Subcutaneous abdominal adipose tissue (tissue), 5 donors: ENCODE data around the gene OR2A2.
"Not testable (repeated sequence)": the region's sequence is repeated elsewhere in the genome, so short reads cannot be mapped to it uniquely, and the experiment has no call there.

Experiments
- H3K27ac ChIP-seq: one replicate; pipeline ENCODE4 v1.7.0; 2013; ENCODE audit warnings: low read depth, mild to moderate bottlenecking, inconsistent platforms, low read length, moderate library complexity
- H3K27me3 ChIP-seq, 5 donors: one replicate each; pipeline ENCODE4 v1.7.0; 2013; ENCODE audit warnings: low read length in 5 of 5, inconsistent platforms in 1 of 5; ENCODE audit not compliant: control insufficient read depth in 5 of 5, insufficient read depth in 4 of 5
- H3K36me3 ChIP-seq, 5 donors: one replicate each; pipeline ENCODE4 v1.7.0; 2013; ENCODE audit warnings: low read length in 5 of 5; ENCODE audit not compliant: control insufficient read depth in 5 of 5, insufficient read depth in 5 of 5
- H3K4me1 ChIP-seq, 5 donors: one replicate each; pipeline ENCODE4 v1.7.0; 2013; ENCODE audit warnings: low read length in 5 of 5, mild to moderate bottlenecking in 3 of 5, moderate library complexity in 1 of 5; ENCODE audit not compliant: control insufficient read depth in 5 of 5, insufficient read depth in 5 of 5
- H3K4me3 ChIP-seq, 5 donors: one replicate each; pipeline ENCODE4 v1.7.0; 2013; ENCODE audit warnings: low read length in 5 of 5, low read depth in 1 of 5
- H3K9ac ChIP-seq, 5 donors: one replicate each; pipeline ENCODE4 v1.7.0; 2013; ENCODE audit warnings: low read length in 5 of 5, mild to moderate bottlenecking in 4 of 5, moderate library complexity in 3 of 5
- H3K9me3 ChIP-seq, 5 donors: one replicate each; pipeline ENCODE4 v1.7.0; 2013; ENCODE audit warnings: low read length in 5 of 5; ENCODE audit not compliant: control insufficient read depth in 5 of 5
- donor health status: healthy.
- donor health status: healthy.
- donor health status: healthy.
- donor health status: healthy.
- donor health status: healthy.

The OR2A2 gene

DNA sequence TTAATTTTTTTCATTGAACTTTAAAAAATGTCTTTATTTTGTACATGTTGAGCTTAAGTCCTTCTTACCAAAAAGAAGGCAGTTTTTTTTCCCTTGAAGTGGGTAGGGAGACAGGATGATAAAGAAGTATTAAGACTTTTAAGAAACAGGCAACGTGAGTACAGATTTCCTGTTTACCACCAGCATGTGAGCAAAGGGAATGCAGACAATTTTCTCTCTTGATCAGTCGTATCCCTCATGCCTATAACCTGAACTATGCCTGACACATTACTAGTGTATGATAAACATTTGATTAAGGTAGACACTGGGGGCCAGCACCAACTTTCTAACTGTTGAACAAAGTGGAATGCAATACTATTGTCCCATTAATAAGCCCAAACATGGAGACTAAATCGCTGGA is 8.8 kb upstream of the OR2A2 start:
- Histone ChIP-seq H3K4me1 (no peaks in the 10 kb centered on the region), H3K36me3 (no peaks in the 10 kb centered on the region), H3K4me3 (no peak overlapping the region), H3K27me3 (no peaks in the 10 kb centered on the region), H3K9ac (no peak overlapping the region), H3K27ac (no peak overlapping the region), H3K9me3 (no peaks in the 10 kb centered on the region)

GRCh38 chr7:144102041-144102440 is 7.3 kb upstream of the OR2A2 start:
- Histone ChIP-seq H3K36me3 (no peaks in the 10 kb centered on the region), H3K27ac (no peak overlapping the region), H3K9ac (no peak overlapping the region), H3K4me1 (no peaks in the 10 kb centered on the region), H3K27me3 (no peaks in the 10 kb centered on the region), H3K9me3 (no peaks in the 10 kb centered on the region), H3K4me3 (no peak overlapping the region)

DNA sequence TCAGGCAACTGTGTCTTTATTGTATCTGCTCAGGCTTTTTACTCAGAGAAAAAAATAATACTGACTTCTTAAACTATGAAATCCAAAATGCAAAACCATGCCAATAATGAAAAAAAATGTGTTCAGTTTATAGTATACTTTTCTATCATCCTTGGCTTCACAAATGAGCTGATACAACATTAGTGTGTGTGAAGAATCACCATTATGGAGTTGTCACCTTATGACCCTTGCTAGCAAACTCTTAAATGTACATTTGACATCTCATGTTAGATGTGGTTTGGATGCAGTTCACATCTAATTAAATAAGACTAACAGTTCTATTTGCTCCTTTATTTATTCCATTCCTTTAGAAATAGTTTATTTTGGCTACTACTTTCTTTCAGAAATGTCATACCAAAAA is 4.2 kb upstream of the OR2A2 start:
- H3K9me3 ChIP-seq, result no peaks in the 10 kb centered on the region
- H3K4me3 ChIP-seq, result no peak overlapping the region
- no peaks in the 10 kb centered on the region for H3K36me3 ChIP-seq
- H3K27ac ChIP-seq, result no peak overlapping the region
- no peaks in the 10 kb centered on the region for H3K4me1 ChIP-seq
- no peak overlapping the region for H3K9ac ChIP-seq
- no peaks in the 10 kb centered on the region for H3K27me3 ChIP-seq

- no peaks in the 10 kb centered on the region for H3K36me3 ChIP-seq
- no peak overlapping the region for H3K9ac ChIP-seq
- H3K27me3 ChIP-seq, result no peaks in the 10 kb centered on the region
- no peak overlapping the region for H3K4me3 ChIP-seq
- no peak overlapping the region for H3K27ac ChIP-seq
- no peaks in the 10 kb centered on the region for H3K9me3 ChIP-seq
- H3K4me1 ChIP-seq, result no peaks in the 10 kb centered on the region
Measured at GRCh38 chr7:144110272-144110671, 889 bp downstream of the OR2A2 start.

- H3K9ac ChIP-seq, result no peak overlapping the region
- H3K27me3 ChIP-seq, result no peaks in the 10 kb centered on the region
- no peak overlapping the region for H3K4me3 ChIP-seq
- H3K27ac ChIP-seq, result no peak overlapping the region
- H3K9me3 ChIP-seq, result no peaks in the 10 kb centered on the region
- H3K4me1 ChIP-seq, result no peaks in the 10 kb centered on the region
- H3K36me3 ChIP-seq, result no peaks in the 10 kb centered on the region
Measured at GRCh38 chr7:144113651-144114050, 4.3 kb downstream of the OR2A2 start.

DNA sequence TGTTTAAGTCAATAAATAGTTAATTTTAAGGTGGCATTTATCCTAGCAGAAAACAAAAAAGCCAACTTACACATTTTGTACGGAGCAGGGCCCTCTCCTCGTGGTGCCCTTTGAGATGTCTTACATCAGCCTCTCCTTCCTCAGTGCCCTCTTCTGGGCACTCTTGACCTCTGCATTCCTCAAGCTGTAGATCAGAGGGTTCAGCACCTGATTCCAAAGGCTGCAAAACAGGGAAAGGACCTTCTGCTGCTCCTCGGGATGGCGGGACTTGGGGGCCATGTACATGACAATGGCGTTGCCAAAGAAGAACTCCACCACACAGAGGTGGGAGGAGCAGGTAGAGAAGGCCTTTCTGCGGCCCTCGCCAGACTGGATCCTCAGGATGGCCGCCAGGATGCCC is 9.0 kb downstream of the OR2A2 start:
- Histone ChIP-seq H3K4me3 (no peak overlapping the region), H3K9ac (no peak overlapping the region), H3K27ac (no peak overlapping the region), H3K9me3 (no peaks in the 10 kb centered on the region), H3K36me3 (no peaks in the 10 kb centered on the region), H3K27me3 (no peaks in the 10 kb centered on the region), H3K4me1 (no peaks in the 10 kb centered on the region)

GRCh38 chr7:144122876-144123275 is 13.5 kb downstream of the OR2A2 start, which contains the start of gene OR2A14:
Gene OR2A14 (plus strand): TSS chr7:144123176. CDS start chr7:144129113, 5,937 bp downstream.
- no peak within 1 kb of the TSS for H3K9ac ChIP-seq
- no peaks in the 10 kb centered on the region for H3K36me3 ChIP-seq
- no peaks in the 10 kb centered on the region for H3K9me3 ChIP-seq
- H3K4me1 ChIP-seq, result no peaks in the 10 kb centered on the region
- no peaks in the 10 kb centered on the region for H3K27me3 ChIP-seq
- no peak within 1 kb of the TSS for H3K27ac ChIP-seq
- H3K4me3 ChIP-seq, result no peak within 1 kb of the TSS

DNA sequence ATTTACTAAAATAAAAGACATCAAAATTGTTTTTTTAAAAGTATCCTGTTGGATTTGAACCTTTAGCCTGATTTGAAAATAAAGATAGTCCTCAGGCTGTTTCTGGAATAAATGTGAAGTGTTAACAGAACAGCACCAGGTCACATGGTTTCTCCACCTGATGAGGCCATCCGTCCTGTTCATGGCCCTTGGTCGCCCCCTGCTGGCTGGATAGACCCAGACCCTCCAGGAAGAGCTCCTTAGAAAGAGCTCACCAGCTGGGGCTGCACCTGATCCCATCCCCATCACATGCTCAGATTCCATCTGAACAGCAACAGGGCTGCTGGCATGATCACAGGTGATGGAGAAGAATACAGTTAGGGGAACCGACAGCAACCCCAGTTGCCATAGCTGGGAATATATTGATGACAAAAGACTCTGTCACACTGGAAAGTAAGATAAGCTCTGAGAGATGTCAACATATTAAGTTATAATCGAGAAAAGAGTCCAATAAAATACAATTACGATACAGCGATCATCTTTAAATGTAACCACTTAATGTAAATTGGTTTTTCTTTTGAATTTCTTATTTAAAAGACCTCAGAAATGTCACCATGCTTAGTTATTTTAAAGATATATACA is 18.4 kb downstream of the OR2A2 start:
- H3K27ac ChIP-seq, result no peak overlapping the region
- H3K27me3 ChIP-seq, result no peaks in the 10 kb centered on the region
- H3K9me3 ChIP-seq, result no peaks in the 10 kb centered on the region
- no peaks in the 10 kb centered on the region for H3K4me1 ChIP-seq
- no peak overlapping the region for H3K9ac ChIP-seq
- no peaks in the 10 kb centered on the region for H3K36me3 ChIP-seq
- H3K4me3 ChIP-seq, result no peak overlapping the region

- H3K4me3 ChIP-seq, H3K4me1 ChIP-seq, H3K27ac ChIP-seq, H3K36me3 ChIP-seq, H3K27me3 ChIP-seq, H3K9ac ChIP-seq, H3K9me3 ChIP-seq: not testable (repeated sequence)
Measured at GRCh38 chr7:144129601-144130000, 20.2 kb downstream of the OR2A2 start.

- no peaks in the 10 kb centered on the region for H3K4me1 ChIP-seq
- no peak overlapping the region for H3K4me3 ChIP-seq
- no peaks in the 10 kb centered on the region for H3K36me3 ChIP-seq
- H3K9ac ChIP-seq, result no peak overlapping the region
- H3K27me3 ChIP-seq, result no peaks in the 10 kb centered on the region
- H3K9me3 ChIP-seq, result no peaks in the 10 kb centered on the region
- H3K27ac ChIP-seq, result no peak overlapping the region
Measured at GRCh38 chr7:144130730-144131129, 21.3 kb downstream of the OR2A2 start.

DNA sequence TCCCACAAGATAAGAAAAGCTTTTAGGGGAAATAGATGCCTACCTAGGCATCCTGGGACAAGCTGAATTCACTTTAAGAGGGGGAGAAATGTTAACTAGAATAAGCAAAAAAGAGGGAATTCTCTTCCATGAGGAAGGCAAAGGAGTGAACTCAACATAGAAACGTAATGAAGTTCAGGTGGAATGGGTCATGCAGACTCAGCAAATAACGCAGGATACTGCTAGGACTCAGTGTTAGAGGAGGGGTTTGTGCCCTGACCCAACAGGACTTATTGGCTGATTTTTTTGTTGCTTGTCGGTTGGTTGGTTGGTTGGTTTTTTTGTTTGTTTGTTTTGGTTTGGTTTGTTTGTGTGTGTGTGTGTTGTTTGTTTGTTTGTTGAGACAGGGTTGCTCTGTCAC is 22.9 kb downstream of the OR2A2 start:
- no peak overlapping the region for H3K27ac ChIP-seq
- H3K4me1 ChIP-seq, result no peaks in the 10 kb centered on the region
- H3K36me3 ChIP-seq, result no peaks in the 10 kb centered on the region
- no peaks in the 10 kb centered on the region for H3K27me3 ChIP-seq
- H3K9me3 ChIP-seq, result no peaks in the 10 kb centered on the region
- H3K9ac ChIP-seq, result no peak overlapping the region
- H3K4me3 ChIP-seq, result no peak overlapping the region
